ENCODE results near the gene KIAA1586.
"Not testable (repeated sequence)": the region's sequence is repeated elsewhere in the genome, so short reads cannot be mapped to it uniquely, and the experiment has no call there.

KIAA1586 gene

DNA sequence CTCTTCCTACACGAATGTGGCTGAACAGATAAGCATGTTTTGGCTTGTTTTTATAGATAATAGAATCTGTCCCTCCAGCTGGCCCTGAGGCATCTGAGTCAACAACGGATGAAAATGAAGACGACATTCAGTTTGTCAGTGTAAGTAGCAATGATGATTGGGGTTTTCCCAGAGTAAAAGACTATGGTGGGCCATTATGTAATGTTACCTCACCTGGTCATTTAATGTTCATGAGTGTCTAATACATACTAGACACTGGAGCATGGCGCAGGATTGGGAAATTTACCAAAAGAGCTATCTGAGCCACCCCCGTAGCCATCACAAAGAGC, 728 bp downstream of the KIAA1586 start:
- not testable (repeated sequence) for DNase-seq (ENCODE audit: low read depth)

DNA sequence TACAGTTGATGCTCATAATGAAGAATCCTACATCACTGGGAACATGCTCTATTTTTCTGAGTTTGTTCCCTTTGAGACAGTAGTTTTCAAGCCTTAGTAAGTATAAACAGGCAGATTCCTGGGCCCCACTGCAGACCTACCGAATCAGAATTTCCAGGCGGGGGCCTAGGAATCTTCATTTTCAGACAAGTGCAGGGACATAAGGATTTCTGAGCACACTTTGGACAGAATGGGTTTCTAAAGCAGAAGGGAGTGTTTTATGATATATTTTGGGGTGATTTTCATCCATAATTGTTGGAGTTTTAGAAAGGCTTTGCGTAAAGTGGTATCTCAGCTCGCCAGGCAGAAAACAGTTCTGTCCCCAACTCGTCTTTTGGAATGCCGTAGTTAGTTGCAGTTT, 1.4 kb downstream of the KIAA1586 start:
- DNase-seq (ENCODE audit: low read depth): not testable (repeated sequence)

DNA sequence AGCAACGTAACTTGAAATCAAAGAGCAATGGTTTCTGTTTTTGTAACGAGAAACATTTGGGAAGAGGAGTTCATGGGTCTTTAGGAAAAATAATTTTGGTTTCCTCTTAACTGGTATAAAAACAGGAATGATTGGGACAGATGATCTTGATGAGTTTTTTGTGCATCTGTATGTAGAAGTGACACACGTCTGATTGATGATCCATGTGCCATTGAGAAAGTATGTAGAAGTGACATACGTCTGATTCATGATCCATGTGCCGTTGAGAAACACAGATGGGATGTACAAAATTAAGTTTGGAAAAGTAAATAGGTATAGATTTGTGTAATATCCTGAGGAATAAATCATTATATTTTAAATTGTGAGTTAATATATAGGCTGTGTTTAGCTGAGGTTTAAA, 2.1 kb downstream of the KIAA1586 start:
- DNase-seq (ENCODE audit: low read depth): peak; percentile 8

DNA sequence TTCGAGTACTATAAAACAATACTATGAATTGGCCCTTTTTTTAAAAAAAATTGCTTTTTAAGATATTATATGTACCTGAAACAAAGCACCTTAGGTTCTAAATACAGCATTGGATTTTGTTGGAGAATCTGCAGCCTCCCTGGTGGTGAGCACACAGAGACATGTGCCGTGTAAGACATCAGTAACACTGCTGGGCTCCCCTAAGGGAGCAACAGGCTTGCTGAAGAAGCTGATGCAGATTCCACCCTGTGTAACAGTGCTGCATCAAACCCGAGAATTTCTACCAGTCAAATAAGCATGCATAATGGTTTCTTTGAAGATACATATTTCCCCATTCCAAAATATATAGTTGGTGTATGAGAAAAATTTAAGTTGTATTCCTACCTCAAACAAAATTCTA, 17.4 kb downstream of the KIAA1586 start:
- DNase-seq (ENCODE audit: low read depth): no peak

- peak; percentile 5 for DNase-seq (ENCODE audit: low read depth)
Measured at GRCh38 chr6:57064809-57065208, 18.3 kb downstream of the KIAA1586 start.

- peak; percentile 60 for DNase-seq (ENCODE audit: low read depth)
Measured at GRCh38 chr6:57068061-57068460, 21.6 kb downstream of the KIAA1586 start.

- no peak for DNase-seq (ENCODE audit: low read depth)
Measured at GRCh38 chr6:57069228-57069627, 22.7 kb downstream of the KIAA1586 start.

DNA sequence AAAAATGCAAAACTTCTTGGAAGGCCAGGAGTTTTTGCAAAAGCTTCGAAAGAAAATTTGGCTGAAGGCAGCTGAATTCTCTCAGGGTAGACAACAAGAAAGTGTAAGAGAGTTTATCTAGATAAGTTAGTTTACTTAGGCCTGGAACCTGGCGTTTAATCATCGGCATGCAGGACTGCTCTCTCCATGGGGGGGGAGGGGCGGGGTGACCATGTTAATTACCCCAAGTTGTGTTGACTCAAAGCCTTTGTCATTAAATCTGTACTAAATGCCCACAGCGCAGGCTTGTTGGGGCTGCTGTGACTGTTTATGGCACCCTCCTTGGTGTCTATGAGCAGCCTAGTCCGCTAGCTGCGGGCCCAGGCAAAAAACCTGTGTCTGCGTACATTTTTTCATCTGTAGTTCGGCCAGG, 23.4 kb downstream of the KIAA1586 start:
- no peak for DNase-seq (ENCODE audit: low read depth)

- peak; percentile 6 for DNase-seq (ENCODE audit: low read depth)
Measured at GRCh38 chr6:57072108-57072507, 25.6 kb downstream of the KIAA1586 start.

DNA sequence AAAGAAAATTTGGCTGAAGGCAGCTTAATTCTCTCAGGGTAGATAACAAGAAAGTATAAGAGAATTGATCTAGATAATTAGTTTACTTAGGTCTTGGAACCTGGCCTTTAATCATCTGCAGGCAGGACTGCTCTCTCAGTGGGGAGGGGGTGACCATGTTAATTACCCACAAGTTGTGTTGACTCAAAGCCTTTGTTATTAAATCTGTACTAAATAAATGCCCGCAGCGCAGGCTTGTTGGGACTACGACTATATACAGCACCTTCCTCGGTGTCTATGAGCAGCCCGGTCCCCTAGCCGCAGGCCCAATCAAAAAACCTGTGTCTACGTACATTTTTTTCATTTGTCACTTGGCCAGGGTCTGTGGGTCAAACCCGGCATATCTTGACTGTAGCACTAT, 27.9 kb downstream of the KIAA1586 start:
- no peak for DNase-seq (ENCODE audit: low read depth)

DNA sequence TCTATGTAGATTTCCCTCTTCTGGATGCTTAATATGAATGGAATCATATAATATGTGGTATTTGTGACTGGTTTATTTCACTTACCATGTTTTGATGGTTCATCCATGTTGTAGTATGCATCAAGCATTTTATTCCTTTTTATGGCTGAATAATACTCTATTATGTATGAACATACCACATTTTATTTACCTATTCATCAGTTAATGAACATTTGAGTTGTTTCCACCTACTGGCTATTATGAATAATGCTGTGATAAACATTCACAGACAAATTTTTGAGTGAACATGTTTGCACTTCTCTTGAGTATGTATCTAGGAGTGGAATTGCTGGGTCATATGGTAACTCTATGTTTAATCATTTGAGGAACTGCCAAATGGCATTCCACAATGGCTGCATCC, 28.6 kb downstream of the KIAA1586 start:
- no peak for DNase-seq (ENCODE audit: low read depth)

DNA sequence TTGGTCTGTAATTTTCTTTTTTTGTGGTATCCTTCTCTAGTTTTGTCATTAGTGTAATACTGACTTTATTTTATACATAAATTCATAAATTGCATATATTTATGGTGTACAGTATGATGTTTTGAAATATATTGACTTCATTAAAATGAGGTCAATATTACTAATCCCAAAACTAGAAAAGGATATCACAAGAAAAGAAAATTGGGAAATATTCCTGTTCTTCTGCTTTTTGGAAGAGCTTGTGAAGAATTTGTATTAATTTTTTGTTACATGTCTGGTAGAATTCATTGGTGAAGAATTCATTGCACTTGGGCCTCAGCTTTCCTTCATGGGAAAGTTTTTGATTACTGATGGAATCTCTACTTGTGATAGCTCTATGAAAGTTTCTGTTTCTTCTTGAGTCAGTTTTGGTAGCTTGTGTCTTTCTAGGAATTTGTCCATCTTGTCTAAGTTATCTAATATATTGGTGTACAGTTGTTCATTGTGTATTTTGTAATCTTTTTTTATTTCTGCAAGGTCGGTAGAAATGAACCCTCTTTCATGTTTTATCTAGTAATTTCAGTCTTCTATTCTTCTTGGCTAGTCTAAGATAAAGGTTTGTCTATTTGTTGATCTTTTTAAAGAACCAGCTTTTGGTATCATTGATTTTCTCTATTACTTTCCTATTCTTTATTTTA, 32.2 kb downstream of the KIAA1586 start:
- DNase-seq (ENCODE audit: low read depth): no peak

DNA sequence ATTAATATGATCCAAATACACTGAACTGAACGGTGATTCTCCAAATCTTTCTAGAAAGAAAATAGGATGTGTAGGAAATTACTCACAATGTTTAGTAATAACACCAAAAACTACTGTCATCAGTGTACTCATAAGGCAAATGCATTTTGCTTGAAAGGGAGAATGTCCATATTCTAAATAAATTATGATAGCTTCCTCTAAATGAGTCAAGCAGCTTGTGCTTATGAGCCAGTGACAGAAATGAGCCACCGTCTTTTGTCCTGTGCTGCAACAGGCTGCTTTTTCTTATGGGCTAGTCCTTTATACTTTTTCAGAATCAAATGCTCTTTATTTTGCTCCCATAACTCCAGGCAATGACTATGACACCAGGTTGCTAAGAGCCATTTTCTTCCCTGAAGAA, 39.0 kb downstream of the KIAA1586 start:
- no peak for DNase-seq (ENCODE audit: low read depth)

- no peak for DNase-seq (ENCODE audit: low read depth)
Measured at GRCh38 chr6:57086843-57087242, 40.4 kb downstream of the KIAA1586 start.

- DNase-seq (ENCODE audit: low read depth): no peak
Measured at GRCh38 chr6:57087916-57088315, 41.4 kb downstream of the KIAA1586 start.

DNA sequence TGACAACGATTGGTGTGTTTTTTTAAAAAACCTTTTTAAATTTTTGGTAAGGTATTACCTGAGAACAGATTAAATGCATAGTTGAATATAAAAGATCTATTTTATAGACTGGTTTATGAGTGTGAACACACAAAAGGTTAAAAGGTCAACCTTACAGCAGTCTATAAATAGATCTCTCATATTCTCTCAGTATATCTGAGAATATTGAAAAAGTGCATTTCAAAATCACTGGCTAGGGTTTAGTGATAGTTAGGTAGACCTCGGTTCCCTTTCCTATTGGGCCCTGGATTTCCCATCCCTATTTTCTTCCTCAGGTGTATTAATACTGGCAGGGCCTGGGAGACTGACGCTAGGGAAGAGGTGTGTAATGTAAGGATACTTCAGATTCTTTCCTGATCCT, 42.8 kb downstream of the KIAA1586 start:
- DNase-seq (ENCODE audit: low read depth): no peak

- DNase-seq (ENCODE audit: low read depth): peak; percentile 96
Measured at GRCh38 chr6:57089687-57090457, 43.4 kb downstream of the KIAA1586 start, which contains the start of gene ZNF451. Gene ZNF451, plus strand, starts transcription at chr6:57090188. Its CDS starts 66 bp downstream, at chr6:57090254.

DNA sequence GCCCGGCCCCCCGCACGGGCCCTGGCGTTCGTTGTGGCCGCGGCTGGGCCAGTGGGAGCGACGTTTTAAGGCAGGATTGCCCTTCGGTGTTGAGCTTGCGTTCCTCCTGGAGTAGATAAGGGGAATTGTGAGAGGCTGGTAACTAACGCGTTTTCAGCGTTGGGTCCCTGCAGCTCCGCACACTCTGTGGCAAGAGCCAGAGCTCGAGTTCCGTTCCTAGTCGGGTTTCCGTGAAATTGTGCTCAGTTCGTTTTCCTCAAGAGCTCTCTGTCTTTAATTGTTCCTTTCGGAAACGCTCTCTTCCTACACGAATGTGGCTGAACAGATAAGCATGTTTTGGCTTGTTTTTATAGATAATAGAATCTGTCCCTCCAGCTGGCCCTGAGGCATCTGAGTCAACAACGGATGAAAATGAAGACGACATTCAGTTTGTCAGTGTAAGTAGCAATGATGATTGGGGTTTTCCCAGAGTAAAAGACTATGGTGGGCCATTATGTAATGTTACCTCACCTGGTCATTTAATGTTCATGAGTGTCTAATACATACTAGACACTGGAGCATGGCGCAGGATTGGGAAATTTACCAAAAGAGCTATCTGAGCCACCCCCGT, 44.1 kb downstream of the KIAA1586 start:
- not testable (repeated sequence) for DNase-seq (ENCODE audit: low read depth)

DNA sequence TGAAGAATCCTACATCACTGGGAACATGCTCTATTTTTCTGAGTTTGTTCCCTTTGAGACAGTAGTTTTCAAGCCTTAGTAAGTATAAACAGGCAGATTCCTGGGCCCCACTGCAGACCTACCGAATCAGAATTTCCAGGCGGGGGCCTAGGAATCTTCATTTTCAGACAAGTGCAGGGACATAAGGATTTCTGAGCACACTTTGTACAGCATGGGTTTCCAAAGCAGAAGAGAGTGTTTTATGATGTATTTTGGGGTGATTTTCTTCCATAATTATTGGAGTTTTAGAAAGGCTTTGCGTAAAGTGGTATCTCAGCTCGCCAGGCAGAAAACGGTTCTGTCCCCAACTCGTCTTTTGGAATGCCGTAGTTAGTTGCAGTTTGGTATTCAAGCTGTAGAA, 44.9 kb downstream of the KIAA1586 start:
- not testable (repeated sequence) for DNase-seq (ENCODE audit: low read depth)

DNA sequence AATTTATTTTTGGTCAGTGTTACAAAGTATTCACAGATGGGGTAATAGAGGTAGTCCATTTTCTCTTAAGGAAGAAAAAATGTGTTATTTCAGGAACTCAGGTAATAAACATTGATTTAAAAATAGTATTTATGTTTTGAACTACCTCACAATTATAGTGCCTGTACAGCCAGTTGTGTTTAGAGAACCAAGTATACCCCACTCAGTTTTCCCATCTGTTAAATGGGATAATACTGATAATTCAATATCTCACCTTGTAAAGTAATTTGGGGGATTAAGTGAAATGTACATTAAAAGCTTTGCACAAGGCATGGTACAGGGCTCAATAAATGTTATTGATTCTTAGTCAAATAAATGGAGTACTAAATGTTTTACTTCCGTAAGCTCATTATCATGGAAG, 48.2 kb downstream of the KIAA1586 start:
- DNase-seq (ENCODE audit: low read depth): no peak

DNA sequence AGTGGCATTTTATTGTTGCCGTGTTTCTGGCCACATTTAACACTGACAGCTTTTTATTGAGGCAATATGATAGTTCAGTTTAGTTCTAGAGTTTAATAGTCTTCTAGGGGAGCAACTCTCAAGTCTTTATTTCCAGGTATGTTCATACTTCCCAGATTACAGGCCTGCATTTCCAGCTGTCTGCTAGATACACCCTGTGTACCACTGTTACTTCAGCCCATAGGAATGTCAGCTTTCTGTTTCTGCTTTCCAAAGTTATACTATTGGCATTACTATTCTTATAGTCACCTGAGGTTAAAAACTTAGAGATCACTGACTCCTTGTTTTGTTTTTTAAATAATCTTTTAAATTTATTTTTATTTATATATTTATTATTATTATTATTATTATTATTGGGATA, 51.1 kb downstream of the KIAA1586 start:
- peak; percentile 36 for DNase-seq (ENCODE audit: low read depth)

DNA sequence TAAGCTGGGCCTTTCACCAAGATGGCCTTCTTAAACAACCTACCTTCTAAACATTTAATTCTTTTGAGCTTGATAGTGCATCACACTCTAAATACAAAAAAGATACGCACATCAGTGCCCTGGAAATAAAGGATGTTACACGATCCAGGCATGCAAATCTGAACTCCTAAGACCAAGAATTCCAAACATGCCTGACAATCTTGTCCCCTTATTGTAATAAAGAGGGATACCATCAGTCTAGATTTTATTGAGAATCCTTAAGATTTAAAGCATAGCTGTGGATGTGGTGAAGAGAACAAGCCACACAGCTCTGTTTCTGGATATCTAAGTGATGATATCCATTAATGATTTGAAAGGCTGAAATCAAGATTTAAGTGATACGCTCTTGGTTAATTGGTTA, 56.5 kb downstream of the KIAA1586 start:
- DNase-seq (ENCODE audit: low read depth): no peak

DNA sequence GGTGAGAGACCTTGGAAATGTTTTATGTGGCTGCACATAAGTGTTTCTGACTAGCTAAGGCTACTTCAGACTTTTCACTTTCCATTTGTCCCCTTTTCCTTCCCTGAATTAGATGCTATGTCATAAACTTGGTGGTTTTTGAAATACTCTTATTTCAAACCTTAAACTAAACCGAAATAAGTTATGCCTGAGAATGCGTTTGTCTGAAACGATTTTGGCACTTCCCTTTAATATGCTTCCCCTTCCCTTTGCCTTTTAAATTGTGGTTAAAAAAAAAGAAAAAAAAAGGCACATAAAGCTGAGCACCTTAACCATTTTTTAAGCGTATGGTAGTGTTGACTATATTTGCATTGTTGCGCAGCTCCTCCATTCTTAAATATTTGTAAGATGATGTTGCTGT, 57.8 kb downstream of the KIAA1586 start:
- no peak for DNase-seq (ENCODE audit: low read depth)

Measured in amniotic epithelial cell (primary cell).